Esophagus mucosa (tissue), 1 donor: ENCODE data around the gene C22orf39. TPM values are rescaled to one million over a fixed set of nuclear protein-coding genes. Genes with fewer than 3 reads are reported as not detected.
A peak's percentile ranks its signal among the peaks of the same experiment; 100 is the strongest.

Experiments used
- ATAC-seq: fragments of 200-7000 bp; cut with Tn5 transposase; one replicate; pipeline ENCODE4 v1.9.1; 2020
- total RNA-seq: library from RNA; stranded (reverse); gene quantifications from one replicate; pipeline ENCODE4 v1.2.4, GENCODE V29; 2023
- donor health status: DM: yes; HTN: yes; CAD: no.

C22orf39 gene
- total RNA-seq, 1 donor from 2014 or later: 11.8 TPM

GRCh38 chr22:19477321-19478044, 30.0 kb upstream of the C22orf39 start:
- ATAC-seq: no peak

- ATAC-seq: no peak
Measured at GRCh38 chr22:19476023-19476422, 28.5 kb upstream of the C22orf39 start.

GRCh38 chr22:19473578-19473977, 26.1 kb upstream of the C22orf39 start:
- ATAC-seq: peak; percentile 19

- ATAC-seq: peak; percentile 10
Measured at GRCh38 chr22:19472233-19472632, 24.7 kb upstream of the C22orf39 start.

GRCh38 chr22:19471572-19471971, 24.1 kb upstream of the C22orf39 start:
- no peak for ATAC-seq

- no peak for ATAC-seq
Measured at GRCh38 chr22:19470010-19470409, 22.5 kb upstream of the C22orf39 start.

GRCh38 chr22:19469421-19469820, 21.9 kb upstream of the C22orf39 start:
- no peak for ATAC-seq

GRCh38 chr22:19467912-19468311, 20.4 kb upstream of the C22orf39 start:
- no peak for ATAC-seq

- no peak for ATAC-seq
Measured at GRCh38 chr22:19466848-19467752, 19.6 kb upstream of the C22orf39 start.

GRCh38 chr22:19466126-19466716, 18.7 kb upstream of the C22orf39 start:
- no peak for ATAC-seq

- no peak for ATAC-seq
Measured at GRCh38 chr22:19464975-19465374, 17.5 kb upstream of the C22orf39 start.

GRCh38 chr22:19464546-19464945, 17.0 kb upstream of the C22orf39 start:
- ATAC-seq: no peak

GRCh38 chr22:19463491-19464469, 16.3 kb upstream of the C22orf39 start:
- peak; percentile 18 for ATAC-seq

- no peak for ATAC-seq
Measured at GRCh38 chr22:19463008-19463407, 15.5 kb upstream of the C22orf39 start.

- ATAC-seq: no peak
Measured at GRCh38 chr22:19461506-19461905, 14.0 kb upstream of the C22orf39 start.

- no peak for ATAC-seq
Measured at GRCh38 chr22:19460036-19460435, 12.5 kb upstream of the C22orf39 start.

- no peak for ATAC-seq
Measured at GRCh38 chr22:19457828-19458428, 10.4 kb upstream of the C22orf39 start.

- ATAC-seq: no peak
Measured at GRCh38 chr22:19456541-19456940, 9.0 kb upstream of the C22orf39 start.

- no peak for ATAC-seq
Measured at GRCh38 chr22:19455585-19456370, 8.3 kb upstream of the C22orf39 start.

GRCh38 chr22:19455033-19455432, 7.5 kb upstream of the C22orf39 start:
- ATAC-seq: no peak

GRCh38 chr22:19454156-19454555, 6.6 kb upstream of the C22orf39 start:
- ATAC-seq: no peak
